Measurements from ENCODE around the gene PLCH2. TPM values are rescaled to one million over a fixed set of nuclear protein-coding genes. Genes with fewer than 3 reads are reported as not detected.

The PLCH2 gene
- polyA plus RNA-seq, 1 donor from 2014 or later = 5.7 TPM

DNA sequence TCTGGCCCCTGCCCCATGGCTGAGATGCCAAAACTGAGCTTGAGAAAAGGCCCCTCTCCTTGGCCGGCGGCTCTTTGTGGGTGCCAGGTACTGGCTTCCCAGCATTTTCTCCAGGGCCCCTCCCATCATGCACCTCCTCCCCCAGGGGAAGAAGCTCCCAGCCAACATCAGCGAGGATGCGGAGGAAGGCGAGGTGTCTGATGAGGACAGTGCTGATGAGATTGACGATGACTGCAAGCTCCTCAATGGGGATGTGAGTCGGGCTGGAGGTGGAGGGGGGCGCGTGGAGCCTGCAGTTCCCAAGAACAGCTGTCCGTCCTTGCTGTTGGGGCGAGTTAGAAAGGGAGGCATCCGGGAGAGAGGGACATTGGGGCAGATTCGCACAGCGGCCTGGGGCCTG lies 13.5 kb downstream of the PLCH2 start:
- no peak overlapping the region for H3K27ac ChIP-seq (ENCODE audit: low read length)
- TF ChIP-seq, protein P1, sequence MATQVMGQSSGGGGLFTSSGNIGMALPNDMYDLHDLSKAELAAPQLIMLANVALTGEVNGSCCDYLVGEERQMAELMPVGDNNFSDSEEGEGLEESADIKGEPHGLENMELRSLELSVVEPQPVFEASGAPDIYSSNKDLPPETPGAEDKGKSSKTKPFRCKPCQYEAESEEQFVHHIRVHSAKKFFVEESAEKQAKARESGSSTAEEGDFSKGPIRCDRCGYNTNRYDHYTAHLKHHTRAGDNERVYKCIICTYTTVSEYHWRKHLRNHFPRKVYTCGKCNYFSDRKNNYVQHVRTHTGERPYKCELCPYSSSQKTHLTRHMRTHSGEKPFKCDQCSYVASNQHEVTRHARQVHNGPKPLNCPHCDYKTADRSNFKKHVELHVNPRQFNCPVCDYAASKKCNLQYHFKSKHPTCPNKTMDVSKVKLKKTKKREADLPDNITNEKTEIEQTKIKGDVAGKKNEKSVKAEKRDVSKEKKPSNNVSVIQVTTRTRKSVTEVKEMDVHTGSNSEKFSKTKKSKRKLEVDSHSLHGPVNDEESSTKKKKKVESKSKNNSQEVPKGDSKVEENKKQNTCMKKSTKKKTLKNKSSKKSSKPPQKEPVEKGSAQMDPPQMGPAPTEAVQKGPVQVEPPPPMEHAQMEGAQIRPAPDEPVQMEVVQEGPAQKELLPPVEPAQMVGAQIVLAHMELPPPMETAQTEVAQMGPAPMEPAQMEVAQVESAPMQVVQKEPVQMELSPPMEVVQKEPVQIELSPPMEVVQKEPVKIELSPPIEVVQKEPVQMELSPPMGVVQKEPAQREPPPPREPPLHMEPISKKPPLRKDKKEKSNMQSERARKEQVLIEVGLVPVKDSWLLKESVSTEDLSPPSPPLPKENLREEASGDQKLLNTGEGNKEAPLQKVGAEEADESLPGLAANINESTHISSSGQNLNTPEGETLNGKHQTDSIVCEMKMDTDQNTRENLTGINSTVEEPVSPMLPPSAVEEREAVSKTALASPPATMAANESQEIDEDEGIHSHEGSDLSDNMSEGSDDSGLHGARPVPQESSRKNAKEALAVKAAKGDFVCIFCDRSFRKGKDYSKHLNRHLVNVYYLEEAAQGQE (IDR thresholded peaks at IDR 0.05; ENCODE audit: borderline replicate concordance) = no peak
- no peak for TF ChIP-seq POLR2AphosphoS5 (IDR thresholded peaks at IDR 0.05)
- no peak for TF ChIP-seq RAD21 (conservative IDR thresholded peaks at IDR 0.05)
- no peak for TF ChIP-seq EP300 (conservative IDR thresholded peaks at IDR 0.05; ENCODE audit: poor library complexity, severe bottlenecking)
- no peak for TF ChIP-seq TAF1 (IDR thresholded peaks at IDR 0.05; ENCODE audit: low read depth)
- TF ChIP-seq EZH2 (IDR thresholded peaks at IDR 0.05; ENCODE audit: borderline replicate concordance, insufficient read depth, low read length, poor library complexity, severe bottlenecking) = no peak
- TF ChIP-seq SMC3 (conservative IDR thresholded peaks at IDR 0.05; ENCODE audit: poor library complexity) = no peak
- TF ChIP-seq MXI1 (conservative IDR thresholded peaks at IDR 0.05; ENCODE audit: poor library complexity, severe bottlenecking) = no peak
- TF ChIP-seq, protein P2, sequence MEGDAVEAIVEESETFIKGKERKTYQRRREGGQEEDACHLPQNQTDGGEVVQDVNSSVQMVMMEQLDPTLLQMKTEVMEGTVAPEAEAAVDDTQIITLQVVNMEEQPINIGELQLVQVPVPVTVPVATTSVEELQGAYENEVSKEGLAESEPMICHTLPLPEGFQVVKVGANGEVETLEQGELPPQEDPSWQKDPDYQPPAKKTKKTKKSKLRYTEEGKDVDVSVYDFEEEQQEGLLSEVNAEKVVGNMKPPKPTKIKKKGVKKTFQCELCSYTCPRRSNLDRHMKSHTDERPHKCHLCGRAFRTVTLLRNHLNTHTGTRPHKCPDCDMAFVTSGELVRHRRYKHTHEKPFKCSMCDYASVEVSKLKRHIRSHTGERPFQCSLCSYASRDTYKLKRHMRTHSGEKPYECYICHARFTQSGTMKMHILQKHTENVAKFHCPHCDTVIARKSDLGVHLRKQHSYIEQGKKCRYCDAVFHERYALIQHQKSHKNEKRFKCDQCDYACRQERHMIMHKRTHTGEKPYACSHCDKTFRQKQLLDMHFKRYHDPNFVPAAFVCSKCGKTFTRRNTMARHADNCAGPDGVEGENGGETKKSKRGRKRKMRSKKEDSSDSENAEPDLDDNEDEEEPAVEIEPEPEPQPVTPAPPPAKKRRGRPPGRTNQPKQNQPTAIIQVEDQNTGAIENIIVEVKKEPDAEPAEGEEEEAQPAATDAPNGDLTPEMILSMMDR (IDR thresholded peaks at IDR 0.05; ENCODE audit: poor library complexity, severe bottlenecking) = no peak
- H3K9ac ChIP-seq (ENCODE audit: low read length) = no peak overlapping the region

DNA sequence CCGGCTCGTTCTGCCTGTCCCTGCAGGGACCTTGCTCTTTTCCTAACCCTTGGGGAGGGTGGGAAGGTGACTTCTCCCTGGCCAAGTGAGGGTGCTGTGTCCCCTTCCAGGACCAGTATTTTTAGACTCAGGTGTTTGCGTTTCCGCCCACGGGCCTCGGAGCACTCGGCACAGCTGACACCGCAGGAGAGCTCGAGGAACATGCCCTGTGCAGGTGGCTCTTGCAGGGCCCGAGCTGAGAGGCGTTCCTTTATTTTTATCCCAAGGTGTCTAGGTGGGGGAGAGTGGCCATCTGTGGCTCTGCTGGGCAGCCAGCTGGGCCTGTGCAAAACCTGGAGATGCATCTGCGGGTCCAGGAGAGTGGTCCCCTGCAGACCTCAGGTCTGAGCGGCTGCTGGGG lies 16.0 kb downstream of the PLCH2 start:
- no peaks in the 10 kb centered on the region for H3F3A ChIP-seq (ENCODE audit: insufficient read depth, low read length, poor library complexity, severe bottlenecking)
- H3K27me3 ChIP-seq (ENCODE audit: insufficient read depth, low read depth, low read length) = no peaks in the 10 kb centered on the region
- H2AFZ ChIP-seq (ENCODE audit: low read depth, low read length) = no peak overlapping the region
- TF ChIP-seq EP300 (conservative IDR thresholded peaks at IDR 0.05; ENCODE audit: poor library complexity, severe bottlenecking) = no peak
- TF ChIP-seq SMC3 (conservative IDR thresholded peaks at IDR 0.05; ENCODE audit: poor library complexity) = no peak
- no peak for TF ChIP-seq EZH2 (IDR thresholded peaks at IDR 0.05; ENCODE audit: borderline replicate concordance, insufficient read depth, low read length, poor library complexity, severe bottlenecking)
- TF ChIP-seq, protein P1 (IDR thresholded peaks at IDR 0.05; ENCODE audit: borderline replicate concordance) = no peak
- TF ChIP-seq TAF1 (IDR thresholded peaks at IDR 0.05; ENCODE audit: low read depth) = no peak
- no peak for TF ChIP-seq POLR2AphosphoS5 (IDR thresholded peaks at IDR 0.05)
- TF ChIP-seq, protein P2 (IDR thresholded peaks at IDR 0.05; ENCODE audit: poor library complexity, severe bottlenecking) = no peak
- TF ChIP-seq MXI1 (conservative IDR thresholded peaks at IDR 0.05; ENCODE audit: poor library complexity, severe bottlenecking) = no peak
- no peak for TF ChIP-seq RAD21 (conservative IDR thresholded peaks at IDR 0.05)
- H3K9me3 ChIP-seq (ENCODE audit: low read length) = no peaks in the 10 kb centered on the region
- H3K9me2 ChIP-seq (ENCODE audit: insufficient read depth, low read length) = no peaks in the 10 kb centered on the region
- H4K20me1 ChIP-seq (ENCODE audit: insufficient read depth) = no peaks in the 10 kb centered on the region
- H3K4me3 ChIP-seq (ENCODE audit: low read length) = no peak overlapping the region
- no peaks in the 10 kb centered on the region for H3K79me2 ChIP-seq (replicated peaks; ENCODE audit: insufficient read depth, low read length)
- H3K36me3 ChIP-seq (ENCODE audit: insufficient read depth, low read length) = no peaks in the 10 kb centered on the region
- no peak overlapping the region for H3K27ac ChIP-seq (ENCODE audit: low read length)
- H3K9ac ChIP-seq (ENCODE audit: low read length) = no peak overlapping the region
- H3K4me2 ChIP-seq (ENCODE audit: low read length) = no peak overlapping the region

More for the DNA sequence above, 13.5 kb downstream of the PLCH2 start:
- no peak overlapping the region for H3K4me3 ChIP-seq (ENCODE audit: low read length)
- no peaks in the 10 kb centered on the region for H3K27me3 ChIP-seq (ENCODE audit: insufficient read depth, low read depth, low read length)
- H3K4me2 ChIP-seq (ENCODE audit: low read length) = no peak overlapping the region
- H3K9me3 ChIP-seq (ENCODE audit: low read length) = no peaks in the 10 kb centered on the region
- H4K20me1 ChIP-seq (ENCODE audit: insufficient read depth) = no peaks in the 10 kb centered on the region
- no peaks in the 10 kb centered on the region for H3K79me2 ChIP-seq (replicated peaks; ENCODE audit: insufficient read depth, low read length)
- H3F3A ChIP-seq (ENCODE audit: insufficient read depth, low read length, poor library complexity, severe bottlenecking) = no peaks in the 10 kb centered on the region
- no peaks in the 10 kb centered on the region for H3K36me3 ChIP-seq (ENCODE audit: insufficient read depth, low read length)
- H2AFZ ChIP-seq (ENCODE audit: low read depth, low read length) = no peak overlapping the region
- H3K9me2 ChIP-seq (ENCODE audit: insufficient read depth, low read length) = no peaks in the 10 kb centered on the region
